AG04450 (cell line): ENCODE measurements around the gene SPATA6. TPM values are rescaled to one million over a fixed set of nuclear protein-coding genes. Genes with fewer than 3 reads are reported as not detected.

Experiments used
- CTCF ChIA-PET: fragments of 300-600, 350-600 bp; formaldehyde crosslinking; extraction: SDS; loops from one replicate; lab custom pipeline; 2022; ENCODE audit warnings: antibody characterized with exemption, inconsistent platforms; lab: Charles Lee
- POLR2A ChIA-PET: fragments of 350-600 bp; formaldehyde crosslinking; extraction: SDS; loops from one replicate; lab custom pipeline; 2021; ENCODE audit warnings: antibody characterized with exemption, inconsistent platforms; lab: Yijun Ruan, JAX
- DNase-seq: peaks from one replicate; pipeline ENCODE4 v3.0.0-alpha.2; 2011; ENCODE audit warnings: low read depth, low spot score
- H3K27ac ChIP-seq: one replicate; pipeline ENCODE4 v1.5.1; 2012; ENCODE audit warnings: low read depth, low read length, control low read depth
- H3K27me3 ChIP-seq: one replicate; pipeline ENCODE4 v1.6.0; 2012; ENCODE audit warnings: low read length; ENCODE audit not compliant: control insufficient read depth, insufficient read depth
- H3K4me3 ChIP-seq: 2 replicates; pipeline ENCODE4 v1.5.1; 2011; ENCODE audit warnings: mild to moderate bottlenecking, low read depth, low read length, control low read depth
- H3K9me3 ChIP-seq: 2 replicates; pipeline ENCODE4 v1.5.1; 2012; ENCODE audit warnings: low read length; ENCODE audit not compliant: control insufficient read depth, insufficient read depth
- CTCF ChIP-seq: IDR thresholded peaks from 2 replicates; pipeline ENCODE4 v1.5.1; 2011; ENCODE audit warnings: low read depth, low read length, control low read depth, inconsistent platforms
- polyA plus RNA-seq: library from polyadenylated mRNA; depleted of rRNA; stranded (reverse); fragments of >200 nt; gene quantifications from 2 replicates; pipeline ENCODE4 v1.2.3, GENCODE V29; 2011

SPATA6 gene
- polyA plus RNA-seq, 1 experiment = 6.1 TPM

- ChIA-PET POLR2A (no interaction called here), CTCF (interaction anchor here (0.7 kb wide), 1 partner anchor 231 kb away, joined by 3 read pairs; no protein-coding TSS in a partner anchor)
- Histone ChIP-seq H3K27ac (no peak overlapping the region), H3K9me3 (peaks cover 5% of the 10 kb centered on the region; the same call in 1 of the 2 replicates), H3K27me3 (no peaks in the 10 kb centered on the region), H3K4me3 (no peak overlapping the region)
- no peak for TF ChIP-seq CTCF
- DNase-seq = no peak
Observed at GRCh38 chr1:48266576-48266975, 205.4 kb downstream of the SPATA6 start.

GRCh38 chr1:48263041-48263440 is 209.0 kb downstream of the SPATA6 start:
- peaks cover 5% of the 10 kb centered on the region; the same call in 1 of the 2 replicates for H3K9me3 ChIP-seq
- no peak overlapping the region for H3K4me3 ChIP-seq
- no peak for DNase-seq
- ChIA-PET POLR2A (no interaction called here), CTCF (no interaction called here)
- no peaks in the 10 kb centered on the region for H3K27me3 ChIP-seq
- no peak overlapping the region for H3K27ac ChIP-seq
- TF ChIP-seq CTCF = no peak

GRCh38 chr1:48261881-48262400 is 210.1 kb downstream of the SPATA6 start:
- H3K9me3 ChIP-seq = no peaks in the 10 kb centered on the region; the same call in 1 of the 2 replicates

GRCh38 chr1:48258106-48258505 is 213.9 kb downstream of the SPATA6 start:
- Histone ChIP-seq H3K27ac (no peak overlapping the region), H3K4me3 (no peak overlapping the region), H3K9me3 (no peaks in the 10 kb centered on the region), H3K27me3 (no peaks in the 10 kb centered on the region)
- no peak for DNase-seq
- POLR2A ChIA-PET = no interaction called here
- CTCF ChIA-PET = interaction anchor here (0.6 kb wide), 1 partner anchor 94 kb away, joined by 5 read pairs; no protein-coding TSS in a partner anchor
- no peak for TF ChIP-seq CTCF

More at GRCh38 chr1:48261881-48262400, 210.1 kb downstream of the SPATA6 start:
- Histone ChIP-seq H3K27me3 (no peaks in the 10 kb centered on the region), H3K4me3 (no peak overlapping the region), H3K27ac (no peak overlapping the region)
- POLR2A ChIA-PET = no interaction called here
- no peak for DNase-seq
- no peak for TF ChIP-seq CTCF
- CTCF ChIA-PET = no interaction called here

GRCh38 chr1:48254254-48254653 is 217.8 kb downstream of the SPATA6 start:
- Histone ChIP-seq H3K9me3 (no peaks in the 10 kb centered on the region), H3K4me3 (no peak overlapping the region), H3K27ac (no peak overlapping the region), H3K27me3 (no peaks in the 10 kb centered on the region)
- no peak for DNase-seq
- ChIA-PET POLR2A (no interaction called here), CTCF (no interaction called here)
- no peak for TF ChIP-seq CTCF
